GM18873 (cell line): Measurements from ENCODE around the gene SCO2.
"Not testable (repeated sequence)": the region's sequence is repeated elsewhere in the genome, so short reads cannot be mapped to it uniquely, and the experiment has no call there.

Experiments
- ATAC-seq: cut with Tn5 transposase; IDR thresholded peaks from one replicate; pipeline ENCODE4 v1.9.1; 2021; ENCODE audit warnings: mild to moderate bottlenecking, moderate library complexity, moderate number of reproducible peaks; ENCODE audit not compliant: unreplicated experiment, low FRiP score

Gene SCO2

DNA sequence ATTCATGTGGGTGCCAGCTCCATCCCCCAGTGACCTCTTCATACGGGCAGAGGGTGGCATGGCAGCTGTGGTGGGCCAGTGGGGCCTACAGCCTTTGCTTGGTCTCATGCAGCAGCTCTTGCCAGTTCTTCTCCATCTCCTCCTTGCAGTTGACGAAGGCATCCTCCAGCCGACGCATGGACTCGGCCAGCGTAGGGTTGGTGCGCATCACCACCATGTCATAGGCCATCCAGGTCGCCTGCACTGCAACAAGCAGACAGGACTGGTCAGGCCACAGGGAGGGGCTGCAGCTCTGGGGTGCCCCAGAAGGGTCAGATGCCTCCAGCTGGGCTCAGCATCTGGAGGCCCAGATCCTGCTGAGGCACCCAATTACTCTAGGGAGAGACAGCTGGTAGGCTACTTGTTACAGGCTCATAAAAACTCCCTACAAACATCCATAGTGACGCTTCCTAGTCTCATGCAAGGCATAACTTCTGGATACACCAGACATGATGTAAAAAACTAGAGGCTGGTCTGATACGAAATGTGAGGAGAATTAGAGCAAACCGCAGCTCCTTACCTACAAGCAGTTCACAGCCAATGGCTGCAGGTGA lies 25.9 kb upstream of the SCO2 start:
- no peak for ATAC-seq

DNA sequence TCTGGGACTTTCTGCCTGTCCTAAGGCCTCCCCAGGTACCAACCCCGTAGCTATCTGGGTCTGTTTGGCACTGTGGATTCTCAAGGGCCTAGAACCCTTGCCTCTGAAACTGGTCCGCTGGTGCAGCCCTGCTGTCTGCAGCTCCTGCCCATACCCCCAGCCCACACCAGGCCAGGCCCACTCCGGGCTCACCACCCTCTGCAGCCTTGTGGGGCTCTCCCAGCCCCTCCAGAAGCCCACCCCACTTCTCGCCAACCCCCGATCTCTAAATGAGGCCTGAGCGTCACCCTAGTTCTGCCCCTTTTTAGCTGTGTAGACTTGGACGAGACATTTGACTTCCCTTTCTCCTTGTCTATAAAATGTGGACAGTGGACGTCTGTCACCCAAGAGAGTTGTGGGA lies 25.0 kb upstream of the SCO2 start:
- no peak for ATAC-seq

DNA sequence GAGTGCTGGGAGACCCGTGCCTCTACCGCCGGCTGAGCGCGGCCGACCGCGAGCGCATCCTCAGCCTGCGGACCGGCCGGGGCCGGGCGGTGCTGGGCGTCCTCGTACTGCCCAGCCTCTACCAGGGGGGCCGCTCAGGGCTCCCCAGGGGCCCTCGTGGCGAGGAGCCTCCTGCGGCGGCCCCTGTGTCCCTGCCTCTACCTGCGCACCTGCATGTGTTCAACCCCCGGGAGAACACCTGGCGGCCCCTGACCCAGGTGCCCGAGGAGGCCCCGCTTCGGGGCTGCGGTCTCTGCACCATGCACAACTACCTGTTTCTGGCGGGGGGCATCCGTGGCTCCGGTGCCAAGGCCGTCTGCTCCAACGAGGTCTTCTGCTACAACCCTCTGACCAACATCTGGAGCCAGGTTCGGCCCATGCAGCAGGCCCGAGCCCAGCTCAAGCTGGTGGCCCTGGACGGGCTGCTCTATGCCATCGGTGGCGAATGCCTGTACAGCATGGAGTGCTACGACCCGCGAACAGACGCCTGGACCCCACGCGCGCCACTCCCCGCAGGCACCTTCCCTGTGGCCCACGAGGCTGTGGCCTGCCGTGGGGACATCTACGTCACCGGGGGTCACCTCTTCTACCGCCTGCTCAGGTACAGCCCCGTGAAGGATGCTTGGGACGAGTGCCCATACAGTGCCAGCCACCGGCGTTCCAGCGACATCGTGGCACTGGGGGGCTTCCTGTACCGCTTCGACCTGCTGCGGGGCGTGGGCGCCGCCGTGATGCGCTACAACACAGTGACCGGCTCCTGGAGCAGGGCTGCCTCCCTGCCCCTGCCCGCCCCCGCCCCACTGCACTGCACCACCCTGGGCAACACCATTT lies 23.8 kb upstream of the SCO2 start:
- no peak for ATAC-seq

DNA sequence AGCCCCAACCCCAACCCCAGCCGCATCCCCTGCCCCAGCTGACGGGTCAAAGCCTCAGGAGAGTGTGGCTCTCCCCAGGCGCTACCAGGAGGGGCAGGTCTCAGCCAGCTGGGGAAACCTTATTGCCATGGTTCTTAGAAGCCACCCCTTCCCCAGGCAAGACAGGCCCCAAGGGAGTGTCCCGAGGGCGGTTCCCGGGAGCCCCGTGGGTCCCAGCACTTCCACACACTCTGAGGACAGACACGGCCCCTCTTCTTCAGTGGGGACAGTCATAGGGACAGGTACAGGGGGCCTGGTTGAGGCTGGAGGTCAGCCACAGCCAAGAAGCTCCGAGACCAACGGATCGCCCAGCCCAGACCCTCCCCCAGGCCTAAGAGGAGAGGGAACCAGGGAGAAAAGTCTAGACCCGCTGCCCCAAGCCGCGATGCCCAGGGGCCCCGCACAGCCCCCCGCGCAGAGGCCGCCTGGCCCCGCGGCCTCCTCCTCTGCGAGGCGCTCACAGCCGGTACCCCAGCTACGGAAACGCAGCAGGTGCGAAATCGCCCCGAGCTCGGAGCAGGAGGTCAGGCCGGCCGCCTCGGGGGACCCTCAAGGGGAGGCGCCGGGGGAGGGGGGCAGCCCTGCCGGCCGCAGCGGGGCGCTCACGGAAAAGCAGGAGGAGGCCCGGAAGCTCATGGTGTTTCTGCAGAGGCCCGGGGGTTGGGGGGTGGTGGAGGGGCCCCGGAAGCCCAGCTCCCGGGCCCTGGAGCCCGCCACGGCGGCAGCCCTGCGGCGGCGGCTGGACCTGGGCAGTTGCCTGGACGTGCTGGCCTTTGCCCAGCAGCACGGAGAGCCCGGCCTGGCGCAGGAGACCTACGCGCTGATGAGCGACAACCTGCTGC lies 22.9 kb upstream of the SCO2 start:
- no peak for ATAC-seq

DNA sequence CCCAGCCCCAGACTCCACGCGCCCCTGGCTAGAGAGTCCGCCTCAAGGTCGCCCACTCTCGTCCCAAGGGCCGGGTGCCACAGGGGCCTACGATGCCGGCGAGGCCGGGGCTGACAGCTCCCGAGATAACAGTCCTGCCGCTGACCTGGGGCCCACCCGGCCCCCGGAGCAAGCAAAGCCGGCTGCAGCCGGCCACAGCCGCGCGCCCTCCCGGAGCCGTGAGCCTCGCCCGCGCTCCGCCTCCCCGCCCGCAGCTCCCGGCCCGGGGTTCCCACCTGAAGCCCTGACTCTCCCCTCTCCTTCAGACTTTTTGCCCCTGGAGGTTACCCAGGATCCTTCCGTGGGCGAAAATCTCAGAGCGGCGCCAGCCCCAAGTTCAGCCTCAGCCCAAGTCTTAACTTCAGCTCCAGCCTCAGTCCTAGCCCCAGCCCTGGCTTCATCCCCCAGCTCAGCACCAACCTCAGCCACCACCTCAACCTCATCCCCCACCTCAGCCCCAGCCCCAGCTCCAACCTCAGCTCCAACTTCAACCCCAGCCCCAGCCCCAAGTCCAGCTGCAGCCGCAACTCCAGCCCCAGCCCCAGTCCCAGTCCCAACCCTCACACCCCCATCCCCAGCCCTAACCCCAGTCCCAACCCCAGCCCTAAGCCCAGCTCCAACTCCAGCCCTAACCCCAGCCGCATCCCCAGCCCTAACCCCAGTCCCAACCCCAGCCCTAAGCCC lies 22.0 kb upstream of the SCO2 start:
- no peak for ATAC-seq

DNA sequence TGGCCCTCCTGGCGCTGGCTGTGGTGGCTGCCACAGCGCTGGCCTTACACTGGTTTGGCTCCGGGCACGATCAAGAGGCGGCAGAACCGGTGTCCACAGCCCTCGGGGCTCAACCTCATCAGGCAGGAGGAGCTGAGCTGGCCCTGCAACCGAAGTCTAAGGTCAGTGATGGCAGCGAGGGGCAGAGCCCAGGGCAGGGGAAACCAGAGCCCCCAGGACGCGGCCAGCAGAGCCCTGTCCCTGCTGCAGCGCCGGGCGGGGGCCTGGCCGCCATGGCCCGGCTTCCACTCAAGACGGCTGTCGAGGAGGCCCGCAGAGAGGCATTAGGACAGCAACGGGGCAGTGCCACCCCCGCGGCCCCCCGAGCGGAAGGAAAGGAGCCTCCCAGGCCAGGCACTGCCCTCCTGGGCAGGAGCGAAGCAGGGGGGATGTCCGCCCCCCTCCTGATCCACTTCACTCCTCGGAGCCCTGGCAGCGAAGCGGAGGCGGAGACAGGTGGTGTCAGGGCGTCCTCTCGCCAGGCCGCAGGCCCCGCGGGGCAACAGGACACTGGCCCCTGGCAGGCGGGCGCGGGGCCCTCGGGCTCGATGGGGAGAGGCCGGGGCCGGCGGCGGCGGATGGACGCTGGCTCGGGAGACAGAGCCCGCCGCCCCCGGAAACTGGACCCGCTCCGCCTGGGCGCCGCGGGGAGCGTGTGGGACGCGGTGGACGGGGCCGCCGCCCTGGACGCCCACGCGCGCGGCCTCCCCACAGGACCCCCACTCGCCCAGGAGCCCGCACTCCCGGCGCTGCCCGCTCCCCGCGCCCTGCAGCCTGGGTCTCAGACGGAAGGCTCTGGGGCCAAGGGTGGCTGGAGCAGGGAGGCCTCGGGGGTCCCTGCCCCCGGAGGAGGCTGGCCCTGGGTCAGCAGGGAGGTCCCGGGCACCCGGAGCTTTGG lies 21.2 kb upstream of the SCO2 start:
- ATAC-seq, result no peak

DNA sequence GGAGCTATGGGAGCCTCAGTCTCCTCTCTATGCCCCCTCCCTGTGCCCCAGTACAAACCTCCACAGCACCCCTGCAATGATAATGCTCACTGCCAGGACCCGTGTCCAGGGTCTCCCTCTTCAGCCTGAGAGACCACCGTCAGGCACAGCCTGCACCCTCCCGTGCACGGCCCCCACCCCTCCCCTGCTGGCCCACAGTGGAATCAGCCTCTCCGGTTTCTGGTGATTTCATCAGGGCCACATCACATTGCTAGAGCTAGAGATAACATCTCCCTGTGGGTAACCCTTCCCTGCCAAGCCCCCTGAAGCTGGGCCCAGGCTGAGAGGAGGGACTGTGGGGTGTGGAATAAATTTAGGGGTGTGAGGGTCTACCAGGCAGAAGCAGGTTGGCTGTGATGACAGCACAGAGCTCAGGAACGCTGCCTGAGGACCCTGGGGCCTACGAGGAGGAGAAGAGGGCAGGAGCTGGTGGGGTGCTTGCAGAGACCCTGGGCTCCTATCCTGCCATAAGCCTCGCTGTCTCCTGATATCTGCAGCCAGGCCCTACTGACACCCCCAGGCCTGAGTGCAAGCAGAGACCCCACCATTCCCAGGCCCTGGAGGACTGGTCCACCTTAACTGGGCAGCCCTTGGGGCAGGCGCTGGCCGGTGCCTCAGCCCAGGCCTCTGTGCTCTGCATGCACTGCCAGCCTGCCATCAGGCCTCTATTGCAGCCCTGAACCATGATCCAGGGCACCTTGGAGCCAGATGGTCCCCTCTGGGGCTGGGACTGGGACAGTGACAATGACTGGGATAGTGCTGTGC lies 20.3 kb upstream of the SCO2 start, which contains the start of gene KLHDC7B:
Gene KLHDC7B (plus strand): TSS at position 378 of the 804 bp plus-strand sequence. CDS start 345 bp downstream, at position 723.
- ATAC-seq, result no peak

DNA sequence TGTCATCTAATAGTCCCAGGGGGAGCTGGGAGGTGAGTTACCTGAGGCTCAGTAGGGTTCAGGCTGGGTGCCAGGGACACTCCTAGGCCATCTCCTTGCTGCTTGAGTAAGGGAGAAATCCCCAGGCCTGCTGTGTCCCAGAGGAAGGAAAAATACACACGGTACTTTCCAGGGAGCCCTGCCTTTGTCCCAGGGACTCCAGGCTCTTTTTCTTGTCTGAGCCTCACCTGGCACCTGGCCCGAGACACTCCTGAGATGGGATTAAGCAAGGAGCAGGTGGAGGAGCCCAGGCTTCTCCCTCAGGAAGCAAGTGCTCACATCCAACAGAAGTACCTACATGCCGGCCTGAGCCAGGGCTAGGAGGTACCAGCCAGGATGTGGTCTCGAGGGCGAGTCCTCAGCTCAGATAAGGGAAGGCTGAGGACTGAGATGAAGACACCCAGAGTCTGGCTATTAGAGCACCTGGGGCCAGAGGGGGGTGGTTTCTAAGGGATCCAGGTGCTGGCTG lies 19.4 kb upstream of the SCO2 start:
- ATAC-seq, result no peak

DNA sequence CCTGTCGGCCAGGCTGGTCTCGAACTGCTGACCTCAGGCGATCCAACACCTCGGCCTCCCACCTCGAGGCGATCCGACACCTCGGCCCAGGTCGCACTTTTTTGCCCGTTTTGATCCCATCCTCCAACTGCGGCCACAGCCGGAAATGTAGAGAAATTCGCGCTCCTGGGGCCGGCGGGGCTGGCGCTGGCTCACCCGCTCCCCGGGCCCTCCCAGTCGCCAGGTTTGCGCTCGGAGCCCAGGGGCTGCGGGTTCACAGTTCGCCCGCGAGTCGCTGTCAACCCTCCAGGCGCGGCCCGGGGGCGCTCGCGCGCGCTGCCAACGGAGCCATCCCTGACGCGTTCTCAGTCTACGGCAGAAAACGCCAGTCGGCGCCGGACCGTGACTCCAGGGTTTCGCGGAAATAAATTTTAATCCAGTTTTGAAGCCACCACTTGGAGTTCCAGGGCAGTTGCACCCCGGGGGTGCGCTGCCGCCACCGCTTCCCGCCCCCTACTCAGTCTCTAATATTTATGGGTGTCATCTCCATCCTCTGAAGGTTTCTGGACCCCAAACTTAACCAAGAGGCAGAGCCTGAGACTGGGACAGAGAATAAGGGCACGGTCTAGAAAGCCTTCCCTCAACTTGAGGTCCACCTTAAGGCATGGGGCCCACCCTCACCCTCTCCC lies 18.8 kb upstream of the SCO2 start:
- no peak for ATAC-seq

DNA sequence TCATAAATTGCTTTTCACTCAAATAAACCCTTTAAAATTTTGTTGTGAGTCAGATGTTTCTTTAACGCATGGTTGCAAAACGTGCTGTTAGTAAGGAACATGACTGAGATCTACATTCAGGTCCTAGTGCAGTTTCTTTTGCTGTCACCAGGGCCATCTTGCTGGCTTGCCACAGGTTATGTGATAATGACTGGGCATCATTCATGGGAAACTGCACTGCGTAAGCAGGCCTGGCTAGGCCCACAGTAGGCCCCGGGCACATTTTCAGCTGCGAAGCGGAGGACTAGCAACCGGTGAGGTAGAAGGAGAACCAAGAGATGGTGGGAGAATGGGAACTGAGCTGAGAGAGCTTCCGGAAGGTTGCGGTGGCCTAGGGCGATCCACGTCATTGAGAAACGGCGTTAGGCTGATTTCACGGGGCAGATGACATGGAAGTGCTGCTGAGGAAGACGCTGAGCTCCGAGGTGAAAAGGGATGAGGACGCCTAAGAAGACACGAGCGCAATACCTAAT lies 17.1 kb upstream of the SCO2 start:
- ATAC-seq, result no peak

DNA sequence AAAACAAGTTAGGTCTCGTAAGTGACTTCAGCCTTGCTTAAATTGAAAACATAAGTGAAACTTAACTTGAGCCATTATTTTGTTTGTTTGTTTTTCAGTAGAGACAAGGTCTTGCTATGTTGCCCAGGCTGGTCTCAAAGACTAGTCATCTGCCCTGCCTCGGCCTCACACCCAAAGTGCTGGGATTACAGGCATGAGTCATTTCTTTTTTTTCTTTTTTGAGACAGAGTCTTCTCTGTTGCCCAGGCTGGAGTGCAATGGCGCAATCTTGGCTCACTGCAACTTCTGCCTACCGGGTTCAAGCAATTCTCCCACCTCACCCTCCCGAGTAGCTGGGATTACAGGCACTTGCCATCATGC lies 16.2 kb upstream of the SCO2 start:
- not testable (repeated sequence) for ATAC-seq

DNA sequence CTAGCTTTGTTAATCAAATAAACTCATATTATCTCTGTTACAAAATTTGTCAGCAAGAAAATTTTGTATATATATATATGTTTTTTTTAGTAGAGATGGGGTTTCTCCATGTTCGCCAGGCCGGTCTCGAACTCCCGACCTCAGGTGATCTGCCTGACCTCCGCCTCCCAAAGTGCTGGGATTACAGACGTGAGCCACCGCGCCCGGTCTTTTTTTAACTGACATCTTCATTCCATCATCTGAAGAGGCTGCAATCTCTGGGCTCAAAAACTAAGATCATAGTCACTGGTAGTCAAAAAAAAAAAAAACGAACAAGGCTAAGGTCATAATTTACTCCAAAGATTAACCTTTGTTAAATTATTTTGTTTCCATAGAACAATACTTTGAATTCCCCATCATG lies 15.0 kb upstream of the SCO2 start:
- ATAC-seq, result no peak

DNA sequence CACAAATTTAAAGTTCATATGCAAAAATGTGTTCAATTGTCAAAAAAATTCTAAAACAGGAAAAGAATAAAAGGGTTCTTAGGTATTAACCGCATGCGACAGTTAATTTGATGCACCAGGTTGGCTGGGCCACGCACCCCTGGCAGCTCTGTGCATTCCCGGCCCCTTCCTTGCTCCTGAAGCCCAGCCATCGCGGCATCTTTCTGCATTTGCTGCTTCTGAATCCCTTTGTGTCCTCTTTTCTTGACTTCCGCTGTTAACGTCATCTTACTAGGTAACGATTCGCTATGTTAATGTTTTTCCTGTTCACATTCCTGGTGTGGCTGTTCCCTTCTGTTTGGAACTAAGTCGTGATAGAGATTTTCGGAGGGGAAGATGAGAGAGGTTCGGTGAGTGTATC lies 12.4 kb upstream of the SCO2 start:
- no peak for ATAC-seq

DNA sequence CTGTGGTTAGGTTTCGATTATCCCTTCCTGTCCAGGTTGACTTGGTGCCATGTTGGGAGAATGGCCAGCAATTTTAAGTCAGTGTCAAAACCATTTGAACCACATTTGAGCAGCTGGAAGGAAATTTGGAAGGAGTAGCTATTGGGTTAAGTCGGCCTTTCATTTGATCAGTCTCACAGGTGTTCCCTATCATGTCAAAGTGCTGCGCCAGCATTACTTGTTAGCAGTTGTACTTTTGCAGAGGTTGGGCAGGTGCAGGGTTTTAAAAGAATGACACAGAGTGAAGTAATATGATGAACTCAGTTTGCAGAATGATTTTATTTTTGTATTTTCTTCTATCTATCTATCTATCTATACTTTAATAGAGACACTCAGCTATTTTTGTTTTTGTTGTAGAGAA lies 10.8 kb upstream of the SCO2 start:
- no peak for ATAC-seq

DNA sequence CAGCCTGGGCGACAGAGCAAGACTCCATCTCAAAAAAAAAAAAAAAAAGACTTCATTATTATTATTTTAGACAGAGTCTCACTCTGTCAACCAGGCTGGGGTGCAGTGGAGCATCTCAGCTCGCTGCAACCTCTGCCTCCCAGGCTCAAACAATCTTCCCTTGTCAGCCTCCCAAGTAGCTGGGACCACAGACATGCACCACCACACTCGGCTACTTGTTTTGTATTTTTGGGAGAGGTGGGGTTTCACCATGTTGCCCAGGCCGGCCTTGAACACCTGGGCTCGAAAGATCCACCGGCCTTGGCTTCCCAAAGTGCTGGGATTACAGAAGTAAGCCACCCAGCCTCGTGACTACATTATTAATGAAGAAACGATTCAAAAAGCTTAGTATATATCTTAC lies 9.7 kb upstream of the SCO2 start:
- no peak for ATAC-seq

DNA sequence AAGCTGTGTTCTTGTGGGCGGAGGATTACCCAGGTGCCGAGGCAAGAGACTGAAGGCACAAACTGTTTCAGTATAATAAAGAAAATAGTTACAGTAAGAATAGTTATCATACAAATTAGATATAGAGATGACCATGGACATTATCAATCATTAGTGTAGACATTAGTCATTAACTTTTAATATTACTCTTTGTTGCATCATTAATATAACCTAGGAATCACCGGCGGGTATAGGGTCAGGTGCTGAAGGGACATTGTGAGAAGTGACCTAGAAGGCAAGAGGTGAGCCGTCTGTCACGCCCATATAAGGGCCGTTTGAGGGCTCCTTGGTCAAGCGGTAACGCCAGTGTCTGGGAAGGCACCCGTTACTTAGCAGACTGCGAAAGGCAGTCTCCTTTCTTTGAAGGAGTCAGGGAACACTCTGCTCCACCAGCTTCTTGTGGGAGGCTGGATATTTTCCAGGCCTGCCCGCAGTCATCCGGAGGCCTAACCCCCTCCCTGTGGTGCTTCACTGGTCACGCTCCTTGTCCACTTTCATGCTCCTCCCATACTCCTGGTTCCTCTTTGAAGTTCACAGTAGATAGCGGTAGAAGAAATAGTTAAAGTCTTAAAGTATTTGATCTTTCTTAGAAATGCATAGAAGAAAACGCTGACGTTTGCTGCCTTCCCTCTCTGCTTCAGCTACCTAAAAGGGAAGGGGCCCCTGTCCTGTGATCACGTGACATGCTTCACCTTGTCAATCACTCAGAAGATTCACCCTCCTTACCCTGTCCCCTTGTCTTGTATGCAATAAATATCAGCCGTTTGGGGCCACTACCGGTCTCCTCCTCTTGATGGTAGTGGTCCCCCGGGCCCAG lies 8.7 kb upstream of the SCO2 start:
- ATAC-seq, result not testable (repeated sequence)
